ENCODE data around the gene KCNQ1.

Gene KCNQ1

GRCh38 chr11:2539371-2540222 lies 94.8 kb downstream of the KCNQ1 start:
- no peak for DNase-seq

GRCh38 chr11:2540223-2540991 lies 95.6 kb downstream of the KCNQ1 start:
- DNase-seq = no peak

- no peak for DNase-seq
These were observed 96.3 kb downstream of the KCNQ1 start for GRCh38 chr11:2540992-2541680.

GRCh38 chr11:2541881-2542361 lies 97.1 kb downstream of the KCNQ1 start:
- no peak for DNase-seq

GRCh38 chr11:2542406-2542805 lies 97.6 kb downstream of the KCNQ1 start:
- DNase-seq = no peak

GRCh38 chr11:2547806-2548205 lies 103.0 kb downstream of the KCNQ1 start:
- DNase-seq = no peak

GRCh38 chr11:2548596-2548995 lies 103.8 kb downstream of the KCNQ1 start:
- no peak for DNase-seq

- no peak for DNase-seq
These were observed 104.3 kb downstream of the KCNQ1 start for GRCh38 chr11:2549080-2549479.

GRCh38 chr11:2549491-2549875 lies 104.7 kb downstream of the KCNQ1 start:
- DNase-seq = no peak

- DNase-seq = no peak
These were observed 105.2 kb downstream of the KCNQ1 start for GRCh38 chr11:2549876-2550605.

- DNase-seq = no peak
These were observed 105.8 kb downstream of the KCNQ1 start for GRCh38 chr11:2550606-2550970.

- DNase-seq = no peak
These were observed 106.3 kb downstream of the KCNQ1 start for GRCh38 chr11:2551131-2551530.

GRCh38 chr11:2552210-2552609 lies 107.4 kb downstream of the KCNQ1 start:
- no peak for DNase-seq

- DNase-seq = no peak
These were observed 108.4 kb downstream of the KCNQ1 start for GRCh38 chr11:2553198-2553597.

GRCh38 chr11:2553886-2554285 lies 109.1 kb downstream of the KCNQ1 start:
- DNase-seq = no peak

- no peak for DNase-seq
These were observed 109.8 kb downstream of the KCNQ1 start for GRCh38 chr11:2554338-2555207.

- DNase-seq = no peak
These were observed 110.5 kb downstream of the KCNQ1 start for GRCh38 chr11:2555336-2555735.

- no peak for DNase-seq
These were observed 111.1 kb downstream of the KCNQ1 start for GRCh38 chr11:2555891-2556290.

GRCh38 chr11:2557381-2557780 lies 112.6 kb downstream of the KCNQ1 start:
- no peak for DNase-seq

- DNase-seq = no peak
These were observed 113.6 kb downstream of the KCNQ1 start for GRCh38 chr11:2558397-2558796.

- no peak for DNase-seq
These were observed 114.2 kb downstream of the KCNQ1 start for GRCh38 chr11:2558861-2559526.

Data from activated gamma-delta T cell (primary cell).